CD4-positive, alpha-beta T cell (primary cell): ENCODE data around the gene PKDREJ. TPM values are rescaled to one million over a fixed set of nuclear protein-coding genes. Genes with fewer than 3 reads are reported as not detected.

ENCODE experiments used
- ATAC-seq: fragments of 200-7000 bp; cut with Tn5 transposase; one replicate; pipeline ENCODE4 v1.10.0; 2022; ENCODE audit warnings: mild to moderate bottlenecking; ENCODE audit not compliant: poor library complexity
- CTCF ChIA-PET: fragments of 350-600 bp; sonication (Branson Sonifier 250); formaldehyde crosslinking; loops from one replicate; lab custom pipeline; 2021; ENCODE audit warnings: antibody characterized with exemption, inconsistent platforms; lab: Charles Lee
- POLR2A ChIA-PET: fragments of 350-600 bp; sonication (Branson Sonifier 250); formaldehyde crosslinking; loops from one replicate; lab custom pipeline; 2021; ENCODE audit warnings: antibody characterized with exemption, inconsistent platforms; lab: Charles Lee
- DNase-seq, 14 experiments: peaks; one replicate each; pipeline ENCODE4 v3.0.0-alpha.2; 2013 to 2020; ENCODE audit warnings: mixed read lengths in 2 of 14
- H3K27ac ChIP-seq, 2 donors: one replicate each; pipeline versions ENCODE4 v1.5.1 to v1.7.0; 2013; ENCODE audit warnings: low read length in 2 of 2, low read depth in 1 of 2, mild to moderate bottlenecking in 1 of 2
- H3K27me3 ChIP-seq, 2 experiments: 1 replicate in 1 of 2; 2 replicates in 1 of 2; pipeline versions ENCODE4 v1.6.1 to v1.7.0; 2013; ENCODE audit warnings: low read length in 2 of 2, control low read depth in 1 of 2, mild to moderate bottlenecking in 1 of 2, moderate library complexity in 1 of 2; ENCODE audit not compliant: insufficient read depth in 2 of 2, control insufficient read depth in 1 of 2
- H3K36me3 ChIP-seq: one replicate; pipeline ENCODE4 v1.6.1; 2013; ENCODE audit warnings: low read length, control low read depth; ENCODE audit not compliant: insufficient read depth
- H3K4me1 ChIP-seq: one replicate; pipeline ENCODE4 v1.6.1; 2013; ENCODE audit warnings: low read length, control low read depth; ENCODE audit not compliant: insufficient read depth
- H3K4me3 ChIP-seq: one replicate; pipeline ENCODE4 v1.5.1; 2013; ENCODE audit warnings: mild to moderate bottlenecking, low read length, moderate library complexity
- H3K9me3 ChIP-seq, 2 experiments: 1 replicate in 1 of 2; 2 replicates in 1 of 2; pipeline versions ENCODE4 v1.6.1 to v1.7.0; 2013; ENCODE audit warnings: low read length in 2 of 2, mild to moderate bottlenecking in 2 of 2, control low read depth in 1 of 2, moderate library complexity in 1 of 2; ENCODE audit not compliant: control insufficient read depth in 1 of 2, insufficient read depth in 1 of 2
- H3K27ac Mint-ChIP-seq: one replicate; pipeline ENCODE4 v1.8.0; 2020; ENCODE audit warnings: mixed read lengths
- H3K27me3 Mint-ChIP-seq: one replicate; pipeline ENCODE4 v1.8.0; 2021; ENCODE audit warnings: mixed read lengths
- H3K36me3 Mint-ChIP-seq: one replicate; pipeline ENCODE4 v1.8.0; 2021; ENCODE audit warnings: low read depth, mixed read lengths
- H3K4me1 Mint-ChIP-seq: one replicate; pipeline ENCODE4 v1.8.0; 2021; ENCODE audit warnings: low read depth, mixed read lengths
- H3K4me3 Mint-ChIP-seq: one replicate; pipeline ENCODE4 v1.8.0; 2020; ENCODE audit warnings: mild to moderate bottlenecking, mixed read lengths
- H3K9me3 Mint-ChIP-seq: one replicate; pipeline ENCODE4 v1.8.0; 2020; ENCODE audit warnings: mixed read lengths
- intact Hi-C, 2 experiments: fragments of 100-400 bp; cut with DNase I in 1 of 2; cut with micrococcal nuclease in 1 of 2; formaldehyde crosslinking; loops; one replicate each; pipeline versions ENCODE4 v1.15.1 to v1.9.0; 2023 to 2025; cut with DNase I, micrococcal nuclease
- total RNA-seq, 174 experiments: library from RNA in 2 of 174; stranded (reverse) in 2 of 174; gene quantifications; one replicate each; pipeline ENCODE4 v1.2.3 and lab custom pipeline; 2021 to 2026
- TF ChIP-seq, protein P1 (sequence below): fragments of 200-600 bp; IDR thresholded peaks from one replicate; pipeline ENCODE4 v1.8.0; 2022; ENCODE audit warnings: antibody characterized with exemption, mild to moderate bottlenecking

The PKDREJ gene
- total RNA-seq, 2 experiments from 2014 or later: not detected

DNA sequence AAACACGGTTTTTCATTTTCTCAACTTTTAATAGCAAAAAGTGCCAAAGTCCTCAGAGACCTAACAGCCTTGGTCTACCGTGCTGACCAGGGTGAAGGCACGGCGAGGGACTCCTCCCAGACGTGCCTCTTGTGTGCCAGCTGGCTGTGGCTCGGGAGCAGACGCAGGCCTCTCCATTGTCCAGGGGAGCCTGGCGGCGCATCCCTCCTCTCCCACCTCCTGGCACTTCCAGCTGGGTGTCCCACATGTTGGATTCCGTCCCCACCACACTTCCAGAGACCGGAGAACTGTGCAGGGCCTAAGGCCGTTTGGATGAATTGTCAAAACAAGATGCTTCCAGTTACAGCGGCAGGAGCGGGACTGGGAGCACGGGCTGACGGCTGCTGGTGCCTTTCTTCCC lies 24.6 kb downstream of the PKDREJ start:
- POLR2A ChIA-PET: no interaction called here
- H3K9me3 Mint-ChIP-seq: no peaks in the 10 kb centered on the region

DNA sequence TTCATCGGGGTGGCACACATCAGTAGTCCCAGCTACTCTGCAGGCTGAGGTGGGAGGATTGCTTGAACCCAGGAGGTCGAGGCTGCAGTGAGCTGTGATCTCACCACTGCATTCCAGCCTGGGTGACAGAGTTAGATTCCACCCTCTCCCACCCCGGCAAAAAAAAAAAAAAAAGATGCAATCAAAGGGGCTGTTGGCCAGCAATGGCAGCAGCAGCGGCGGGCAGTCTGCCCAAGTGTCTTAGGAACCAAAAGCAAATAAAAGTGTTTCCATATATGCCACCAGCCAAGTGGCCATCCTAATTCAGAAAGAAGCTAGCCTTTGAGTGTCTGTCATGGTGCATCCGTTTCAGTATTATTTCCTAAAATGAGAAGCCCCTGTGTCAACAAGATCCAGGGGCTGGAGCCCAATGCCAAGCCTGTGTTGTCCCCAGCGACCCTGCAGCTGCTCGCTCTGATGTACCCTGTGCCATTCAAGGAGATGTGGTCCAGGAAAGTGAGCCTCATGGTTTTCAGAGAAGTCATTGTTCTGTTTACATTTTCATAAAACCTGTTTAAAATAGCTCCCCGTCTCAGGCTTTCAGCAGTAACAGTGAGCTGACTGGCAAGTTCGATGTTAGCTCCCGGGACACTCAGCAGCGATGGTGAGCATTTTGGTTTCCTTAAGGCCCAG lies 25.6 kb downstream of the PKDREJ start:
- ATAC-seq (no peak), DNase-seq (no peak)
- Mint-ChIP-seq H3K36me3 (peaks cover 13% of the 10 kb centered on the region), H3K4me3 (no peak overlapping the region), H3K27me3 (no peaks in the 10 kb centered on the region), H3K27ac (no peak overlapping the region), H3K4me1 (peaks cover 19% of the 10 kb centered on the region), H3K9me3 (no peaks in the 10 kb centered on the region)
- peaks cover 22% of the 10 kb centered on the region for H3K4me1 ChIP-seq
- no peaks in the 10 kb centered on the region for H3K27me3 ChIP-seq
- no peak overlapping the region for H3K27ac ChIP-seq
- TF ChIP-seq, protein P1, sequence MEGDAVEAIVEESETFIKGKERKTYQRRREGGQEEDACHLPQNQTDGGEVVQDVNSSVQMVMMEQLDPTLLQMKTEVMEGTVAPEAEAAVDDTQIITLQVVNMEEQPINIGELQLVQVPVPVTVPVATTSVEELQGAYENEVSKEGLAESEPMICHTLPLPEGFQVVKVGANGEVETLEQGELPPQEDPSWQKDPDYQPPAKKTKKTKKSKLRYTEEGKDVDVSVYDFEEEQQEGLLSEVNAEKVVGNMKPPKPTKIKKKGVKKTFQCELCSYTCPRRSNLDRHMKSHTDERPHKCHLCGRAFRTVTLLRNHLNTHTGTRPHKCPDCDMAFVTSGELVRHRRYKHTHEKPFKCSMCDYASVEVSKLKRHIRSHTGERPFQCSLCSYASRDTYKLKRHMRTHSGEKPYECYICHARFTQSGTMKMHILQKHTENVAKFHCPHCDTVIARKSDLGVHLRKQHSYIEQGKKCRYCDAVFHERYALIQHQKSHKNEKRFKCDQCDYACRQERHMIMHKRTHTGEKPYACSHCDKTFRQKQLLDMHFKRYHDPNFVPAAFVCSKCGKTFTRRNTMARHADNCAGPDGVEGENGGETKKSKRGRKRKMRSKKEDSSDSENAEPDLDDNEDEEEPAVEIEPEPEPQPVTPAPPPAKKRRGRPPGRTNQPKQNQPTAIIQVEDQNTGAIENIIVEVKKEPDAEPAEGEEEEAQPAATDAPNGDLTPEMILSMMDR: no peak
- ChIA-PET POLR2A (interaction anchor here (0.6 kb wide), 1 partner anchor 183 kb away, joined by 3 read pairs; no protein-coding TSS in a partner anchor), CTCF (no interaction called here)
- peaks cover 0 to 13% of the 10 kb centered on the region in 2 experiments for H3K9me3 ChIP-seq
- H3K36me3 ChIP-seq: peaks cover 18% of the 10 kb centered on the region
- H3K4me3 ChIP-seq: no peak overlapping the region
- intact Hi-C loops: no loop called here

More for the DNA sequence above, 24.6 kb downstream of the PKDREJ start:
- Mint-ChIP-seq H3K27ac (no peak overlapping the region), H3K4me1 (peaks cover 19% of the 10 kb centered on the region), H3K4me3 (no peak overlapping the region), H3K36me3 (peaks cover 13% of the 10 kb centered on the region), H3K27me3 (no peaks in the 10 kb centered on the region)
- Histone ChIP-seq H3K36me3 (peaks cover 22% of the 10 kb centered on the region), H3K9me3 (peaks cover 0 to 13% of the 10 kb centered on the region in 2 experiments), H3K4me3 (no peak overlapping the region), H3K4me1 (peaks cover 22% of the 10 kb centered on the region), H3K27me3 (no peaks in the 10 kb centered on the region), H3K27ac (no peak overlapping the region)
- ATAC-seq: no peak
- intact Hi-C loops: no loop called here
- CTCF ChIA-PET: no interaction called here
- TF ChIP-seq, protein P1: no peak
- DNase-seq: no peak

DNA sequence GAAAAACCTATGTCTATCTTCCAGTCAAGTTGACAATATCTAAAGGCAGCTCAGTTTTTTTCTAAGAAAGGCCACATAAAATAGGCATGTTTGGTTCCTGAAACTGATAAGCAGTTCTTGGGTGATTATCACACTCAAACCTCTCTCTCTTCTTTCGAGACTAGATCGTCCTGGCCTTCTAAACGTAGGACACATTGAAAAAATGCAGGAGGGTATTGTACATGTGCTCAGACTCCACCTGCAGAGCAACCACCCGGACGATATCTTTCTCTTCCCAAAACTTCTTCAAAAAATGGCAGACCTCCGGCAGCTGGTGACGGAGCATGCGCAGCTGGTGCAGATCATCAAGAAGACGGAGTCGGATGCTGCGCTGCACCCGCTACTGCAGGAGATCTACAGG lies 28.2 kb downstream of the PKDREJ start:
- Histone ChIP-seq H3K4me3 (no peak overlapping the region), H3K27me3 (no peaks in the 10 kb centered on the region), H3K4me1 (peaks cover 11% of the 10 kb centered on the region), H3K9me3 (peaks cover 0 to 13% of the 10 kb centered on the region in 2 experiments), H3K27ac (no peak overlapping the region), H3K36me3 (peaks cover 22% of the 10 kb centered on the region)
- ATAC-seq (no peak), DNase-seq (no peak)
- ChIA-PET POLR2A (no interaction called here), CTCF (no interaction called here)
- TF ChIP-seq, protein P1: no peak
- Mint-ChIP-seq H3K4me3 (no peak overlapping the region), H3K9me3 (no peaks in the 10 kb centered on the region), H3K36me3 (peaks cover 13% of the 10 kb centered on the region), H3K27ac (no peak overlapping the region), H3K27me3 (no peaks in the 10 kb centered on the region), H3K4me1 (peaks cover 12% of the 10 kb centered on the region)
- intact Hi-C loops: no loop called here
